ENCODE measurements around the gene ANKS1A. TPM values are rescaled to one million over a fixed set of nuclear protein-coding genes. Genes with fewer than 3 reads are reported as not detected.
"Not testable (repeated sequence)": the region's sequence is repeated elsewhere in the genome, so short reads cannot be mapped to it uniquely, and the experiment has no call there.

The ANKS1A gene
- polyA plus RNA-seq, 5 donors, result 20.2 to 27.5 (median 25.0) TPM

- no peak for DNase-seq
Observed at GRCh38 chr6:35093118-35093445, 204.0 kb downstream of the ANKS1A start.

DNA sequence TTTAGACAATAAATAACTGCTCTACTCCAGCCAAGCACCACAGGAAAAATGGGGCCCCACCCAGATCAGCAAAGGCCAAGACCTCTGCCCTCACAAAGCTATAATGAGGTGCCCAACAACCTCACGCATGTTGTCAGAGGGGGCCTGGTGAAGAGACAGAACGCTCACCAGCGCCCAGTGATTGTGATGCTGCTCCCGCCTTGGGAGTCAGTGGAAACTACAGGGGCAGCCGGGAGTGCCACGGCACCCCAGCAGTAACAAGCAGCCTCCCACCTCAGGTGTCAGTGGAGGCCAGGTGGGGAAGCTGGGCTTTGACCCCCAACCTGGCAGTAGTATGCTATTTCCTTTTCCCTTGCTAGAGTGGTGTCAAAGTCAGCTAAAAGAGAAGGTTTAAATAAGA is 204.7 kb downstream of the ANKS1A start:
- DNase-seq, result no peak

DNA sequence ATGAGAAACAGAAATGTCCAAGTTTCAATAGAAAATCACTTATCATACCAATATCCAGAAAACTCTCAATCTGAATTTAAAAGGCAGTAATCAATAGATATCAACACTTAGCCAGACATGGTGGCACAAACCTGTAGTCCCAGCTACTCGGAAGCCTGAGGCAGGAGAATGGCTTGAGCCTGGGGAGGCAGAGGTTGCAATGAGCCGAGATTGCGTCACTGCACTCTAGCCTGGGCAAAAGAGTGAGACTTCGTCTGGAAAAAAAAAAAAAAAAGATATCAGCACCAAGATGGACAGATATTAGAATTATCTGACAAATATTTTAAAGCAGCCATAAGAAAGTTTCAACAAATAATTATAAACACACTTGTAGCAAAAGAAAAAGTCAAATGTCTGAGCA is 205.1 kb downstream of the ANKS1A start:
- DNase-seq, result no peak

GRCh38 chr6:35096129-35096862 is 207.2 kb downstream of the ANKS1A start:
- no peak for DNase-seq

- DNase-seq, result no peak
Observed at GRCh38 chr6:35099116-35099515, 210.1 kb downstream of the ANKS1A start.

DNA sequence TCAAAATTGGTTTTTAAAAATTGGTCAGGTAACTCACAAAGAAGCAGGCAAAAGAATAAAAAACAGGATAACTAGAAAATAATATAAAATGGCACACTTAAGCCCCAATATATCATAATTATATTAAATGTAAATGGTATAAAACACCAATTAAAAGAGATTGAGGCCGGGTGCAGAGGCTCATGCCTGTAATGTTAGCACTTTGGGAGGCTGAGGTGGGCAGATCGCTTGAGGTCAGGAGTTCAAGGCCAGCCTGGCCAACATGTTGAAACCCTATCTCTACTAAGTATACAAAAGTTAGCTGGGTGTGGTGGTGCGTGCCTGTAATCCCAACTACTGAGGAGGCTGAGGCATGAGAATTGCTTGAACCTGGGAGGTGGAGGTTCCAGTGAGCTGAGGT is 216.0 kb downstream of the ANKS1A start:
- no peak for DNase-seq

GRCh38 chr6:35106061-35106460 is 217.0 kb downstream of the ANKS1A start:
- DNase-seq, result not testable (repeated sequence)

- not testable (repeated sequence) for DNase-seq
Observed at GRCh38 chr6:35107208-35107607, 218.2 kb downstream of the ANKS1A start.

DNA sequence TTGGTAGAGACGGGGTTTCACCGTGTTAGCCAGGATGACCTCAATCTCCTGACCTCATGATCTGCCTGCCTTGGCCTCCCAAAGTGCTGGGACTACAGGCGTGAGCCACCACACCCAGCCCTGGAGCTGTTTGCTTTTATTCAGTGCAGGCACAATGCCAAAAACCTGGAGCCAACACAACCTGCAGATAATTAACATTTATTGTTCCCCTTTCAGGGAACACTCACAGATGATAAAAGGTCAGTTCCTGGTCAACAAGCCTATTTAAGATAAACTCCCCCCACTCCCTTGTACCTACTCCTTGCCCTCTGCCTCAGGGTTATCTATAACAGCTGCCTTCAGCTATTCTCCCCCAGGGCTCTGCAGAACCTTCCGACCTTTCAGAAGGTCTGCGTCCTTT is 218.7 kb downstream of the ANKS1A start:
- not testable (repeated sequence) for DNase-seq

GRCh38 chr6:35108309-35108885 is 219.3 kb downstream of the ANKS1A start:
- DNase-seq, result no peak

GRCh38 chr6:35120746-35121145 is 231.7 kb downstream of the ANKS1A start:
- DNase-seq, result no peak

- DNase-seq, result no peak
Observed at GRCh38 chr6:35124356-35124755, 235.3 kb downstream of the ANKS1A start.

DNA sequence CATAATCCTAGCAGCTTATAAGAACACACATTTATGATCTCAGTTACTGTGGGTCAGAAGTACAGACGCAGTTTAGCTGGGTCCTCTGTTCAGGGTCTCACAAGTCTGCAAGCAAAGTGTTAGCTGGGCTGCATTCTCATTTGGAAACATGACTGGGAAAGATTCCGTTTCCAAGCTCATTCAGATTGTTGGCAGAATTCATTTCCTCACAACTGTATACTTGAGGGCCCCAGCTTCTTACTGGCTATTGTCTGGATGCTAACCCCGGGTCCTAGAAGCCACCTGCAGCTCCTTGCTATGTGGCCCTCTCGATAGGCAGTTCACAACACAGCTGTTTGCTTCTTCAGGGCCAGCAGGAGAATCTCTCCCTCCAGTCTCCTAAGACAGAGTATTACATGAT is 239.0 kb downstream of the ANKS1A start:
- DNase-seq, result no peak

DNA sequence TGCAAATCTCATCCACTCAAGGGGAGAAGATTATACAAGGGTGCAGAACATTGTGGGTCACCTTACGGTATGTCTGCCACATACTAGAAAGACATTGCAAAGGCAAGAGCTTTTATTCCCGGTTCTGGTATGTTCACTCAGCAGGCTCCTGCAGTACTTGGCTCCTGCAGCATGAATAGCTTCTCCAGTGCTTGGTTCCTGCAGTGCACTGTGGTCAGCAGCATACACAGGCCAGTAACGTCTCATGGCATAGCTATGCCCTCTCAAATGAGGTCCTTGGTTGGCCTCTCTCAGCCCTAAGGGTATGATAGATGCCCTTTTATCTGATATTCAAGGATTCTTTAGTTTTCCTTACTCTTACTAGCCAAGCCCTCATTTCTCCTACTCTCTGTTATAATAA is 239.4 kb downstream of the ANKS1A start:
- DNase-seq, result no peak

DNA sequence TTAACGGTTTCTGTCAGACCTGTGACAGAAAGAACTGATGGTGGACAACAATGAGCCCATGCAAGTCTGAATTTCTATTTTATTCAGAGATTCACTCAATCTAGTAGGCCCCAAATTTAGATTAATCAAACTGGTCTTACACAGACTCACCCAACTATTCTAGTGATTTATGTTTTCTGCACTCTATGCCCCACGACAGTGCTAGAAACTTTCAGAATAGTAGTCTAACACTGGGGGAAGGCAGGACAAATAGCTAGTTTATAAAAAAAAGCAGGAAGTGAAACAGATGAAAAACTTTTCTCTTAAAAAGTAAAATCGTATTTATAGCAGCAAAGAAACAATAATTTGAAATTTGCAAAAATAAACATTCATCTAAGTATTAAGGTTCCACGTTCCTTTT is 247.1 kb downstream of the ANKS1A start:
- DNase-seq, result no peak

- not testable (repeated sequence) for DNase-seq
Observed at GRCh38 chr6:35138191-35138590, 249.1 kb downstream of the ANKS1A start.

GRCh38 chr6:35139470-35139869 is 250.4 kb downstream of the ANKS1A start:
- DNase-seq, result no peak

DNA sequence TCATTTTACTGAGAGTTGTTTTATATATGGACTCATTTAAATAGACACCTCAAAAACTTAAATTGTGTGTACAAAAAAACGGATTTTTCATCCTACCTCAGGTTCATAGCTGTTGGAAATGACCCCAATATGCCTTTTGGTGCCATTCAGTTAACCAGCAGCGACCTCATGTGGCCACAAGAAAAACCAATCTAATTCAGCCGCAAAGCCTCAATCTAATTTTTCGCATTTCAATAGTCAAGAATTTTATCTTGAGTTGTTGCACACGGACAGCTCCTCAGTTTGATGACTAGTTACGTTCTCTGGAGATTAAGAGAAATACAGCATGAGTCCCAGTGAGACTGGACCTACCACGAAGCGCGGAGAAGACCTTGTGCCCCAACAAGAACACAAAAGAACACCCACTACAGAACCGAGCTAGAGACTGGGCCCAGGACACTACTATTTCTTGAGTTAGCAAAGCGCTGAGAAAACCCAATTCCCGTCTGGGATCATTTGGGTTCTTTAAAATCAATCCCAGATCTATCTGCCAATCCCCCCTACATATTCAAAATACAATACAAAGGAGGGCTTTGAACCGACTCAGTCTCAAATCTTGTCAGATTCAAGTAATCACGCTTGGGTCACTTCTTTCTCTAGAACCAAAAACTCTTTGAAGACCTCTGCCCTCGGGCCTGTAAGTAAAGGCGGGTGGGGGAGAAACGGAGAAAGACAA is 251.0 kb downstream of the ANKS1A start:
- DNase-seq, result peak; percentile 52 to 69

DNA sequence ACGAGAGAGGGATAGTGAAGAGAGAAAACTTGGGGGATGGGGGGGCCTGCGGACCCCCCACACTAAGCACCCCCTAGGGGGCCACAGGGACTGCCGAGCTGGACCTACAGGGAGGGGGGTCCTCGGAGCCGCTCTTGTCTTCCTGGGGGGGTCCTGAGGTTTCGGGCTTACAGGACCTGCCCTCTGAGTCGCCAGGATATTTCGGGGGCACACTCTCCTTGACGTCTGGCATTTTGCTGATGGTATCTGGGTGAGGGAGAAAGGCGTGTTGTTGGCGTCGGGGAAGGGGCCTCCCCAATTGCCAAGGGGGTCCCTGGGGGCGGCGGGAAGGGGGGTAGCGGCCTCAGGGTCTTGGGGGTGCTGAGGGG is 251.6 kb downstream of the ANKS1A start:
- no peak for DNase-seq
